WTC11 (cell line): ENCODE data around the gene GFRA1. TPM values are rescaled to one million over a fixed set of nuclear protein-coding genes. Genes with fewer than 3 reads are reported as not detected.

ENCODE experiments used
- ATAC-seq: fragments of 200-7000 bp; cut with Tn5 transposase; 2 replicates; pipeline ENCODE4 v1.10.0; 2021; ENCODE audit warnings: mild to moderate bottlenecking, moderate library complexity
- CTCF ChIA-PET: fragments of 300-600 bp; sonication (Branson Sonifier 250); formaldehyde crosslinking; loops from one replicate; lab custom pipeline; 2021; ENCODE audit warnings: antibody characterized with exemption; lab: Charles Lee
- POLR2A ChIA-PET: fragments of 350-600 bp; sonication (Branson Sonifier 250); formaldehyde crosslinking; loops from one replicate; lab custom pipeline; 2021; ENCODE audit warnings: antibody characterized with exemption; lab: Charles Lee
- DNase-seq: peaks from one replicate; pipeline ENCODE4 v3.0.0; 2021; ENCODE audit warnings: low spot score
- H3K27ac Mint-ChIP-seq: 2 replicates; pipeline ENCODE4 v1.8.0; 2021; ENCODE audit warnings: mixed read lengths
- H3K27me3 Mint-ChIP-seq: 2 replicates; pipeline ENCODE4 v1.8.0; 2021; ENCODE audit warnings: low read depth, mild to moderate bottlenecking, moderate library complexity, mixed read lengths
- H3K36me3 Mint-ChIP-seq: 2 replicates; pipeline ENCODE4 v1.8.0; 2021; ENCODE audit warnings: mixed read lengths
- H3K4me1 Mint-ChIP-seq: 2 replicates; pipeline ENCODE4 v1.8.0; 2022; ENCODE audit warnings: mixed read lengths
- H3K4me3 Mint-ChIP-seq: 2 replicates; pipeline ENCODE4 v1.8.0; 2021; ENCODE audit warnings: mild to moderate bottlenecking, moderate library complexity, mixed read lengths
- H3K9me3 Mint-ChIP-seq: 2 replicates; pipeline ENCODE4 v1.8.0; 2021; ENCODE audit warnings: mixed read lengths
- ARID4B ChIP-seq: sonication (generic); formaldehyde crosslinking; IDR thresholded peaks from 2 replicates; pipeline ENCODE4 v1.8.0; 2023; ENCODE audit warnings: missing genetic modification reagents, mild to moderate bottlenecking, borderline replicate concordance
- ATF1 ChIP-seq: sonication (generic); formaldehyde crosslinking; IDR thresholded peaks from 2 replicates; pipeline ENCODE4 v1.8.1; 2023; ENCODE audit warnings: mild to moderate bottlenecking, moderate library complexity, missing genetic modification reagents
- CBFB ChIP-seq: sonication (generic); formaldehyde crosslinking; IDR thresholded peaks from 2 replicates; pipeline ENCODE4 v1.8.1; 2022; ENCODE audit warnings: mild to moderate bottlenecking, low read depth, missing genetic modification reagents
- ERG ChIP-seq: fragments of 250-450 bp; sonication (Bioruptor Pico); IDR thresholded peaks from 2 replicates; pipeline ENCODE4 v1.8.0; 2021; ENCODE audit warnings: mild to moderate bottlenecking
- JAZF1 ChIP-seq: fragments of 250-450 bp; sonication (Bioruptor Pico); IDR thresholded peaks from 2 replicates; pipeline ENCODE4 v1.9.0; 2021; ENCODE audit warnings: moderate library complexity, mild to moderate bottlenecking, inconsistent platforms
- NFE2L1 ChIP-seq: sonication (generic); formaldehyde crosslinking; IDR thresholded peaks from 2 replicates; pipeline ENCODE4 v1.8.1; 2023; ENCODE audit warnings: missing genetic modification reagents
- OVOL2 ChIP-seq: fragments of 250-450 bp; sonication (Bioruptor Pico); IDR thresholded peaks from 2 replicates; pipeline ENCODE4 v1.9.0; 2021; ENCODE audit warnings: mild to moderate bottlenecking, borderline replicate concordance
- PRDM15 ChIP-seq: sonication (generic); formaldehyde crosslinking; IDR thresholded peaks from 2 replicates; pipeline ENCODE4 v1.8.0; 2022; ENCODE audit warnings: missing genetic modification reagents
- STAT6 ChIP-seq: sonication (generic); formaldehyde crosslinking; conservative IDR thresholded peaks from 2 replicates; pipeline ENCODE4 v1.8.1; 2023; ENCODE audit warnings: mild to moderate bottlenecking, low read depth, missing genetic modification reagents, moderate library complexity
- ZNF121 ChIP-seq: sonication (generic); formaldehyde crosslinking; IDR thresholded peaks from 2 replicates; pipeline ENCODE4 v1.8.0; 2023; ENCODE audit warnings: missing genetic modification reagents
- total RNA-seq: library from RNA; stranded (reverse); gene quantifications from 3 replicates; pipeline ENCODE4 v1.2.3, GENCODE V29; 2021
- TF ChIP-seq, protein P1 (sequence below): sonication (generic); formaldehyde crosslinking; IDR thresholded peaks from 2 replicates; pipeline ENCODE4 v1.8.1; 2022; ENCODE audit warnings: mild to moderate bottlenecking, moderate library complexity, missing genetic modification reagents
- TF ChIP-seq, protein P2 (sequence below): fragments of 200-600 bp; IDR thresholded peaks from 2 replicates; pipeline ENCODE4 v1.8.0; 2022; ENCODE audit warnings: antibody characterized with exemption
- TF ChIP-seq, protein P3 (sequence below): sonication (generic); formaldehyde crosslinking; IDR thresholded peaks from 2 replicates; pipeline ENCODE4 v1.8.1; 2022; ENCODE audit warnings: low read depth, missing genetic modification reagents, borderline replicate concordance

GFRA1 gene
- total RNA-seq, 1 experiment from 2014 or later, result 4.4 TPM

DNA sequence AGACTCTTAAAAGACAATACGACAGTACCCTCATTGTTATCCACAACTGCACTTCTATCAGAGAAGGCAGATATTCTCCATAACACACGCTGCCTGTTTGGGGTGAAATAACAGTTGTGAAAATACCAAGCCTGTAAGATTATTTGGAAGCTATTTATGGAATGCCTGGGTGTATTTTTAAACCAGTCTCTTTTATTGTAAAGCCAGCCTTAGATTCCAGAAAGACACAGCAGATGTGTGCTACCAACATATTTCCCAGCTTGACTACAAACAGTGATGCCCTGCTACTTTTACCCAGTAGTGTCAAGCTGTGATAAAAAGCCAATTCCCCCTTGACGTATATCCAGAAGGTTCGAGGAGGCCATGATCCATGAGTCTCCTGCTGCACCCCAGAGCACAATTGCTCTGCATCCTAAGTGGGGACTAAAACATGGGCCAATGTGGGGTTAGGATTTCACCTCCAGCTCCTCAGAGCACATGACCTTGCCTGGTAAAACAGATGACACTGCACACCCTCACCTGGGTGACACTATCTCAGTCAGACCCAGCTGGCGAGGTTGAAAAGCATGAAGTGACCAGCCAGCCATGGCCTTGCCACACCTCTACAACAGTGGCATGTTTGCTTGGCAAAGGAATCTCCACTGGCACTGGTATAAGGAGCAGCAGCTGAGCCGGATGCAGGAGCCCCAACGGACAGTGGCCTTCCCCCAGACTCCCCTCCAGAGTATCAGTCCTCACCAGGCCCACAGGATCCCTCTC lies 62.2 kb downstream of the GFRA1 start (continued):
- TF ChIP-seq ZNF121 (CRISPR knock-in tag) (no peak), ATF1 (CRISPR knock-in tag) (no peak)

DNA sequence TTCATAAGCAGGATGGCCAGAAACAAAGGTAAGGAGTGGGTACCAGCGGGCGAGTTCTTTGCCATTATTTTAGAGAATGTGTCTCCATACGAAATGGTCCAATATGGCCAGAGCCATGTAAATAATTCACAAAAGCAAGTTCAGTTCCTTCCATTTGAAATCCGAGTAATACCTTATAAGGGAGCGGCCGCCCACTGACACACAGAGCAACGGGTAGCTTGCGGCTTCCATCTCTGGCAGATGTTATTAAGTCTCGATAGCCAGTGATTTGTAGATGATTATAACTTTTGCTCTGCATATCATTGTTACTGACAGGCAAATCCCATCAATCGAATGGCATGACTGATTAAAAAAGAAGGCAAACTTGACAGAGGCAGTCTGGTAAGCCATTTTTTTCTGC lies 63.2 kb downstream of the GFRA1 start:
- no peaks in the 10 kb centered on the region for H3K4me1 Mint-ChIP-seq
- ATAC-seq, result no peak
- CTCF ChIA-PET, result no interaction called here

More for the DNA sequence above, 63.2 kb downstream of the GFRA1 start:
- no peak for DNase-seq
- no peaks in the 10 kb centered on the region for H3K9me3 Mint-ChIP-seq
- no peaks in the 10 kb centered on the region for H3K27me3 Mint-ChIP-seq
- POLR2A ChIA-PET, result no interaction called here
- no peak overlapping the region for H3K4me3 Mint-ChIP-seq
- TF ChIP-seq PRDM15 (CRISPR knock-in tag) (no peak), NFE2L1 (CRISPR knock-in tag) (no peak), ERG (CRISPR knock-in tag) (no peak), STAT6 (CRISPR knock-in tag) (no peak), OVOL2 (no peak), CBFB (CRISPR knock-in tag) (no peak), JAZF1 (CRISPR knock-in tag) (no peak), ARID4B (CRISPR knock-in tag) (no peak)
- TF ChIP-seq, protein P1, sequence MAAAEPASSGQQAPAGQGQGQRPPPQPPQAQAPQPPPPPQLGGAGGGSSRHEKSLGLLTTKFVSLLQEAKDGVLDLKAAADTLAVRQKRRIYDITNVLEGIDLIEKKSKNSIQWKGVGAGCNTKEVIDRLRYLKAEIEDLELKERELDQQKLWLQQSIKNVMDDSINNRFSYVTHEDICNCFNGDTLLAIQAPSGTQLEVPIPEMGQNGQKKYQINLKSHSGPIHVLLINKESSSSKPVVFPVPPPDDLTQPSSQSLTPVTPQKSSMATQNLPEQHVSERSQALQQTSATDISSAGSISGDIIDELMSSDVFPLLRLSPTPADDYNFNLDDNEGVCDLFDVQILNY (CRISPR knock-in tag), result no peak
- TF ChIP-seq, protein P2, sequence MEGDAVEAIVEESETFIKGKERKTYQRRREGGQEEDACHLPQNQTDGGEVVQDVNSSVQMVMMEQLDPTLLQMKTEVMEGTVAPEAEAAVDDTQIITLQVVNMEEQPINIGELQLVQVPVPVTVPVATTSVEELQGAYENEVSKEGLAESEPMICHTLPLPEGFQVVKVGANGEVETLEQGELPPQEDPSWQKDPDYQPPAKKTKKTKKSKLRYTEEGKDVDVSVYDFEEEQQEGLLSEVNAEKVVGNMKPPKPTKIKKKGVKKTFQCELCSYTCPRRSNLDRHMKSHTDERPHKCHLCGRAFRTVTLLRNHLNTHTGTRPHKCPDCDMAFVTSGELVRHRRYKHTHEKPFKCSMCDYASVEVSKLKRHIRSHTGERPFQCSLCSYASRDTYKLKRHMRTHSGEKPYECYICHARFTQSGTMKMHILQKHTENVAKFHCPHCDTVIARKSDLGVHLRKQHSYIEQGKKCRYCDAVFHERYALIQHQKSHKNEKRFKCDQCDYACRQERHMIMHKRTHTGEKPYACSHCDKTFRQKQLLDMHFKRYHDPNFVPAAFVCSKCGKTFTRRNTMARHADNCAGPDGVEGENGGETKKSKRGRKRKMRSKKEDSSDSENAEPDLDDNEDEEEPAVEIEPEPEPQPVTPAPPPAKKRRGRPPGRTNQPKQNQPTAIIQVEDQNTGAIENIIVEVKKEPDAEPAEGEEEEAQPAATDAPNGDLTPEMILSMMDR, result no peak
- TF ChIP-seq, protein P3, sequence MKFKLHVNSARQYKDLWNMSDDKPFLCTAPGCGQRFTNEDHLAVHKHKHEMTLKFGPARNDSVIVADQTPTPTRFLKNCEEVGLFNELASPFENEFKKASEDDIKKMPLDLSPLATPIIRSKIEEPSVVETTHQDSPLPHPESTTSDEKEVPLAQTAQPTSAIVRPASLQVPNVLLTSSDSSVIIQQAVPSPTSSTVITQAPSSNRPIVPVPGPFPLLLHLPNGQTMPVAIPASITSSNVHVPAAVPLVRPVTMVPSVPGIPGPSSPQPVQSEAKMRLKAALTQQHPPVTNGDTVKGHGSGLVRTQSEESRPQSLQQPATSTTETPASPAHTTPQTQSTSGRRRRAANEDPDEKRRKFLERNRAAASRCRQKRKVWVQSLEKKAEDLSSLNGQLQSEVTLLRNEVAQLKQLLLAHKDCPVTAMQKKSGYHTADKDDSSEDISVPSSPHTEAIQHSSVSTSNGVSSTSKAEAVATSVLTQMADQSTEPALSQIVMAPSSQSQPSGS, result no peak
- H3K36me3 Mint-ChIP-seq, result no peaks in the 10 kb centered on the region
- H3K27ac Mint-ChIP-seq, result no peak overlapping the region
